HuH-7 (cell line): ENCODE results near the gene M1AP.
A peak's percentile ranks its signal among the peaks of the same experiment; 100 is the strongest.

Source experiments
- DNase-seq: peaks from one replicate; pipeline ENCODE4 v3.0.0; 2011; ENCODE audit warnings: low spot score

The M1AP gene

DNA sequence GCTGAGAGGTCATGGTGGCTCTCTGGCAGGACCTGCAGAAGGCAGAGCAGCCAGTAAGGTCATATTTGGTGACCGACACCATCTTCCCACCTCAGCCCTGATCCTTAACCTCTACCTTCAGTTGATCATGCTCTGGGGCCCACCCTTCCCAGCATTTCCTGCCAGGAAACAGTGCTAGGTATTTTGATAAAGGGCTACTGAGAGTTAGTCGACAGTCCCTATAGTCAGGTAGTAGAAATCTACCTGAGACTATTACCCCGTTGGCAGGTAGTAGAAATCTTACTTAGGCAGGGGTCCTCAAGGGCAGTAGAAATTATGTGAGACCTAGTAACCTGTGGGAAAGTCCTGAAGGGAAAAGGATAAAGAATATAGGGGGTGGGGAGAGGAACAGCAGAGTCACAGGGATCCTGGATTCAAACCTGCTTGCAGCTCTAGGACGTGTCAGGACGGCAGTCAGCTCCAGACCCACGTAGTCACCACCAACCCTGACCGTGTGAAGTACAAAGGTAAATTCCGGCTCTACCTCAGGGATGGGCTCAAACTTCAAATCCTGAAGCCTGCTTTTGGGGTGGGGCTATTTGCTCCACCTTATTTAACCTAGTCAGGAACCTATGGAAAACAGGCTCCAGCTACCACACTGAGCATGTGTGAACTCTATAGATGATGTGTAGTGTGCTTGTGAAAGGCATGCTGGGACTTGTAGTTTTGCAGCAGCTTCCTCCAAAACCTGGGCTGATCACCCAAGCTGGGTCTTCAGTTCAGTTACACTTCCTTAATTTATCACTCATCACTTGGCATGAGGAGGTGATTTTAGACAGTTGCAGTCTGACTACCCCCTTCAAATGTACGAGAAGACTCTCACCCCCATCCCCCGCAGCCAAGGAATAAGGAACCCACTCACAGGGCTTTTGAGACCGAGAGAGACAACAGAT, 122.1 kb downstream of the M1AP start, which contains the start of gene DQX1:
Gene DQX1, minus strand, starts transcription at position 515 of the 932 bp plus-strand sequence. Its CDS starts 502 bp downstream, at position 13.
- peak; percentile 51 for DNase-seq

- no peak for DNase-seq
Measured at GRCh38 chr2:74524955-74525716, 123.0 kb downstream of the M1AP start.

GRCh38 chr2:74524005-74524404, 124.1 kb downstream of the M1AP start:
- no peak for DNase-seq

- no peak for DNase-seq
Measured at GRCh38 chr2:74522516-74522915, 125.6 kb downstream of the M1AP start.

DNA sequence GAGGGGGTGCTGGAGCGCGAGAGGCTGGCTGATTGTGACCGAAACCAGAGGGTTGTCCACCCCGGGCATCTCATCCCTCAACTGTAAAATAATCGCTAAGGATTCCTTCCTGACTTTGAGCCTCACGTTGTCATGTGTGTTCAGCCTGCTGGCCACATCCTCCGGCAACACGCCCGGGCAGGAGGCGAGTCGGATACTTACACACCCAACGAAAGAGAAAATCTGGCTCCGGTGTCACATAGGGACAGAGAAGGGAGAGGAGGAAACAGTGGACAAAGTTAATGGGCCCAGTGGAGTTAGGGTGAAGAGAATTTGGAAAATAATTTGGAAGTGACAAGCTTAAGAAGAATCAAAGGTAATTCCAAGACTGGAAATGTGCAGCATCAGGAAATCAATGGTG, 131.5 kb downstream of the M1AP start:
- no peak for DNase-seq

DNA sequence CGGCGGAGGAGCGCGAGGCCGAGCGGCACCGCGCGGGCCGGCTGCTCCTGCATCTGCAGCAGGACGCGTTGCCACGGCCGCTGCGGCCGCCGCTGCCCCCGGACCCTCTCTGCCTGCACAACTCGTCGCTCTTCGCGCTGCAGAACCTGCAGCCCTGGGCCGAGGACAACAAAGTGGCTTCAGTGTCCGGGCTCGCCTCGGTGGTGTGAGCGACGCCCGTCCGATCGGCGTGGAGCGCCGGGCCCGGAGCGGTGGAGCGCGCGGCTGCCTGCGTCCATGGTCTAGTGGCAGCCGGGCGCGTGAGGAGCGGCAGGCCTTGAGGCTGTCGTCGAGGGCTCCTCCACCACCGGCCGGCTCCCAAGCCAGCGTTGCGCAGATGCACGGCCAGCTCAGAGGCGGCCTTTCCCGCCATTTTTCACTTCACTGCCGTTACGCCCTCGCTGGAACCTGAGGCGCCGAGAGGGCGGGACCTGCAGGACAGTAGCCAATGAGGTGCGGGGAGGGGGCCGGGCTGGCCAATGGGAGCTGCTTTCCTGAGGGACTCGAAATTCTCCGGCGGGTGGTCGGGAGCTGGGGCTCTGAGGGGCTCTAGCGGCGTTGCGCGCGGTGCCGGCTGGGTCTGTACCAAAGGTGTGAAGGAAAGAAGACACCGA, 132.0 kb downstream of the M1AP start:
- DNase-seq = no peak

DNA sequence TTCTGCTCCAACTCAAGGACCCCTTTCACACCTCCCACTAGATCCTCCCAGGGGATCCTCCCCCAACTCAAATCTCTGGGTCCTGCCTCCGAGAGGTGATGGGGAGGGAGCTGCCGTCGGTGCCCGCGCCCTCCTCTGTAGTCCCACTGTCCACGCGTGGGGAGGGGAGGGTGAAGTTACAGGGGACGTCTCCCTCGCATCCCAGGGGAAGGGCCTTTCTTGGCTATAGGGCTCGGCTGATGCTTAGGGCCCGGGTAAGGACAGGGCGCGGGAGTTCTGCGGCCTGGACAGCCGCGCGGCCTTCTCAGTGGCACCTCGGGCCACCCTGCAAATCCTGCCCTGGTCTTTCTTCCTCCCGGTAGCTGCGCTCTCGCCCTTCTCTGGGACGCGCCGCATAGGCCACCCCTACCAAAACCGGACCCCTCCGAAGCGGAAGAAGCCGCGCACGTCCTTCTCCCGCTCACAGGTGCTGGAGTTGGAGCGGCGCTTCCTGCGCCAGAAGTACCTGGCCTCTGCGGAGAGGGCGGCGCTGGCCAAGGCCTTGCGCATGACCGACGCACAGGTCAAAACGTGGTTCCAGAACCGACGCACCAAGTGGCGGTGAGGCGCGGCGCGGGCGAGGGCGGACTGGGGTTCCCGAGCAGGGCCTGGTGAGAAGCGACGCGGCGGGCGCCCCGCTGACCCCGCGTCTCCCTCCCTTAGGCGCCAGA, 132.7 kb downstream of the M1AP start:
- no peak for DNase-seq

- DNase-seq = no peak
Measured at GRCh38 chr2:74514368-74515270, 133.5 kb downstream of the M1AP start, which contains the start of gene TLX2. Gene TLX2 (plus strand): TSS chr2:74514450. CDS start chr2:74514807, 357 bp downstream.

DNA sequence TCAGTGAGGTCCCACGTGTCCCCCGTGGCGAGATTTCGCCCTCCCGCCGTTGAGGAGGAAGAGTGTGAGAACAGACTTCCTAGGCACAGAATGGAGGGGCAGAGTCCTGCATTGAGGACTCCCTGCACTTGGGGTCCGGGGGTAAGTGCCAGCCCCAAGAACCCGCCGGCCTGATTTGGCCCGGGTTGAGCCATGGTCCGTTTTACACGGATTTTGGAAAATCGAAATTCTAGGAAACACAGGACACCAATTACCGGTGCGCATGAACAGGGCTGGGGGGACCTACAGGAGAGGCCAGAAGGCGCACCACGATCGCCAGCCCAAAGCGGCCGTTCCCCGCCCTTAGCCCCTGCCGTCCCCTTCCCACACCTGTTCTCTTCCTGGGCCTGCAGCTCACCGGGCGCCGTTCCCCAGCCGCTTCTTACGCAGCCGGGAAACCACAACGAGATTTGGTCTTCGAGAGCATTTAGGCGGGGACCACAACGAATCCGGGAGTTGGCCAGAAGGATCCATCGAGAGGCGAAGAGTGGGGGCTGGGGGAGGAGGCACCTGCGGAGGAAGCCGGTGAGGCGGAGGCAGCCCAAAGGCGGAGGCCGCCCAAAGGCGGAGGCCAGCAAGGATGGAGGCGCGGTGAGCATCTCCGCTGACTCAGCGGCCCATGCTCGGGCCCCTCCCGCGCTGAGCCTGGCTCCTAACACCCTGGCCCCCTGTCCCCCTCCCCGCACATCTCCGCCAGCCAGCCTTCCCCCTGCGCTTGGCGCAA, 134.3 kb downstream of the M1AP start:
- DNase-seq = no peak

DNA sequence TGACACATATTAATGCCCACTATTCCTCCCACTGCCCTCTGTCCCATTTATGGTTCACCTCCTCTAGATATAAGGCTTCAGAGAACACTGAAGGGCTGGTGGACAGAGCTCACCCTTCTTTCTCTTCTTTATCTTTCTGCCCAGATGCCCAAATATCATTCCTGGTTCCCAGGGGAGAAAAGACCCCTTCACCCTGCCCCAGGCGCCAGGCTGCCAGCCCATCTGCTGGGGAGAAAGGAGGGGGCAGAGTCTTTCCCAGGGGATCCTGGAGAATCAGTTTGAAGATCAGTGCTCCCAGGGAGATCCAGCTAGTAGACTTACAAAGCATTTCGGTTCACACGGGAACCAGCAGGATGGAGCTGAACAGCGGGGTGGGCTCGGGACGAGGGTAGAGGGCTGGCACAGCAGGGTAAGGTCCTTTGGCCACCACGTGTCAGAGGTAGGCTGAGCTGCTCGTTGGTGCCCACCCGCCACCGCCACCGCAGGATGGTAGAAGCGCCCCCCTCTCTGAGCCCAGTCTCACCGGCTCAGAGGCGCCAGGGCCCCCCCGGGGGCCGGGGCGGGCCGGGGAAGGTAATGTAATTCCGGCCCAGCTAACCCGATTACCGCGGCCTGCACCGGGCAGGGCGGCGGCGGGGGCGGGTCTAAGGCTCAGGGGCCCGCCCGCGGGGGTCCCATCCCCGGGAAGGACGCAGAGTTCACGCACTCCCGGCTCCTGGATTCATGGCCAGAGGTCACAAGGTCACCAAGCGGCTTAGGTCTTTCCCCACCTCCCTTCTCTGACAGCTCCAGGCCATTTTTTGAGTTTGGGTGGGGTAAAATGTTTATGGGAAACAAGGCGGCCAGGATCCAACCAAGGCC, 135.2 kb downstream of the M1AP start:
- no peak for DNase-seq

- no peak for DNase-seq
Measured at GRCh38 chr2:74511104-74511989, 136.8 kb downstream of the M1AP start.

- no peak for DNase-seq
Measured at GRCh38 chr2:74510272-74510671, 137.9 kb downstream of the M1AP start.

GRCh38 chr2:74507926-74508520, 140.1 kb downstream of the M1AP start:
- DNase-seq = no peak
